ENCODE results near the gene RRAGC. TPM values are rescaled to one million over a fixed set of nuclear protein-coding genes. Genes with fewer than 3 reads are reported as not detected.
"Not testable (repeated sequence)": the region's sequence is repeated elsewhere in the genome, so short reads cannot be mapped to it uniquely, and the experiment has no call there.

Gene RRAGC
- total RNA-seq, 2 donors from 2014 or later: 29.2 to 37.2 TPM

GRCh38 chr1:38865112-38865715, 5.6 kb upstream of the RRAGC start:
- intact Hi-C loops (cut with DNase I): no loop called here
- no peak for DNase-seq (ENCODE audit: low spot score)

- no peak for DNase-seq (ENCODE audit: low spot score)
- intact Hi-C loops (cut with DNase I): no loop called here
These were observed 853 bp upstream of the RRAGC start for GRCh38 chr1:38860454-38860795.

- peak; percentile 89 for DNase-seq (ENCODE audit: low spot score)
- intact Hi-C loops (cut with DNase I): no loop called here
These were observed 575 bp downstream of the RRAGC start for GRCh38 chr1:38858833-38859560.

- intact Hi-C loops (cut with DNase I): no loop called here
- no peak for DNase-seq (ENCODE audit: low spot score)
These were observed 6.8 kb downstream of the RRAGC start for GRCh38 chr1:38852780-38853179.

- no peak for DNase-seq (ENCODE audit: low spot score)
- intact Hi-C loops (cut with DNase I): no loop called here
These were observed 11.5 kb downstream of the RRAGC start for GRCh38 chr1:38848071-38848470.

GRCh38 chr1:38846210-38846609, 13.4 kb downstream of the RRAGC start:
- intact Hi-C loops (cut with DNase I): no loop called here
- DNase-seq (ENCODE audit: low spot score): no peak

DNA sequence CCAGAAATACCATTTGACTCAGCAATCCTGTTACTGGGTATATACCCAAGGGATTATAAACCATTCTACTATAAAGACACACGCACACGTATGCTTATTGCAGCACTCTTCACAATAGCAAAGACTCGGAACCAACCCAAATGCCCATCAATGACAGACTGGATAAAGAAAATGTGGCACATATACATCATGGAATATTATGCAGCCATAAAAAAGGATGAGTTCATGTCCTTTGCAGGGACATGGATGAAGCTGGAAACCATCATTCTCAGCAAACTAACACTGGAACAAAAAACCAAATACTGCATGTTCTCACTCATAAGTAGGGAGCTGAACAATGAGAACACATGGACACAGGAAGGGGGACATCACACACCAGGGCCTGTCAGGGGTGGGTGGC, 14.5 kb downstream of the RRAGC start:
- intact Hi-C loops (cut with DNase I); DNase-seq (ENCODE audit: low spot score): not testable (repeated sequence)

- intact Hi-C loops (cut with DNase I): no loop called here
- DNase-seq (ENCODE audit: low spot score): no peak
These were observed 19.3 kb downstream of the RRAGC start for GRCh38 chr1:38840281-38840680.

DNA sequence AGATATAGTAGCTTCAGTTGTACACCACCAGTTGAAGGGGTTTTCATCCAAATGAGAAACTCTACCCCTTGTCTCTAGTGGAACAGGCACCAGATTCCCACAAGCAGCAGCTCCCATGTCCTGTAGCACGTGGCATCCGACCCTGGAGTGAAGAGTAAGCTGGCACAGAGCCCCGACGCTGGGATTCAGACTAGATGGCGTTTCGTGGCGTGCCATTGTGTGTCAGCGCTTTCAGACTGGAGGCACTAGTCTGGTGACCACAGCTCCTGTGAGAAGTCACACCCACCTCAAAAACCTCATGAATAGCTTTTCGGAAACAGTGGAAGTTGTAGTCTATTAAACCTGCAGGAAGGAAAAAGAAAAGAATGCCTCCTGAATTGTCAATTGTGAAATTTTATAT, 20.2 kb downstream of the RRAGC start:
- no peak for DNase-seq (ENCODE audit: low spot score)
- intact Hi-C loops (cut with DNase I): loop anchor here in 1 of 2 donors (10.0 kb wide), 1 partner anchor 815 kb away; no protein-coding TSS in a partner anchor

- intact Hi-C loops (cut with DNase I): loop anchor here in 1 of 2 donors (10.0 kb wide), 1 partner anchor 812 kb away; no protein-coding TSS in a partner anchor
These were observed 23.3 kb downstream of the RRAGC start for GRCh38 chr1:38836316-38836715.

GRCh38 chr1:38834937-38835827, 24.4 kb downstream of the RRAGC start:
- DNase-seq (ENCODE audit: low spot score): no peak
- intact Hi-C loops (cut with DNase I): loop anchor here in 1 of 2 donors (10.0 kb wide), 1 partner anchor 810 kb away; no protein-coding TSS in a partner anchor

More at GRCh38 chr1:38836316-38836715, 23.3 kb downstream of the RRAGC start:
- not testable (repeated sequence) for DNase-seq (ENCODE audit: low spot score)

DNA sequence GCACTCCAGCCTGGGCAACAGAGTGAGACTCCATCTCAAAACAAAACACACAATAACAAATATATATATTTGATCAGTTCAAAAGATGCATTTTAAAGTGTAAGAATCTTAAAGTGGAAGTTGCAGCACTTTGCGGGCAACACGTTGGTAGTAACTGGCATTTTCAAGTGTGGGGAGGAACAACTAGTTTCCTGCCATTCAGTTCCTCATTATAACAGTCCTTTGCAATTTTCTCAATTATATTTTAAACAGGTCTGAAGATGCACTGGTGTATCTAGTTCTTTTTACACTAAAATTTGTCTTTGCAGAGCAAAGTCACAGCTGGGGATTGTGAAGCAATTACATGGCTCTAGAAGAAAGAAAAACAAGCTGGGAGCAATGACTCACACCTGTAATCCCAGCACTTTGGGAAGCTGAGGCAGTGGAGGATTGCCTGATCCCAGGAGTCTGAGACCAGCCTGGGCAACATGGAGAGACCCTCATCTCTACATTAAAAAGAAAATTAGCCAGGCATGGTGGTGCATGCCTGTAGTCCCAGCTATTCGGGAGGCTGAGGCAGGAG, 25.3 kb downstream of the RRAGC start:
- no peak for DNase-seq (ENCODE audit: low spot score)
- intact Hi-C loops (cut with DNase I): loop anchor here in 1 of 2 donors (10.0 kb wide), 1 partner anchor 810 kb away; no protein-coding TSS in a partner anchor

DNA sequence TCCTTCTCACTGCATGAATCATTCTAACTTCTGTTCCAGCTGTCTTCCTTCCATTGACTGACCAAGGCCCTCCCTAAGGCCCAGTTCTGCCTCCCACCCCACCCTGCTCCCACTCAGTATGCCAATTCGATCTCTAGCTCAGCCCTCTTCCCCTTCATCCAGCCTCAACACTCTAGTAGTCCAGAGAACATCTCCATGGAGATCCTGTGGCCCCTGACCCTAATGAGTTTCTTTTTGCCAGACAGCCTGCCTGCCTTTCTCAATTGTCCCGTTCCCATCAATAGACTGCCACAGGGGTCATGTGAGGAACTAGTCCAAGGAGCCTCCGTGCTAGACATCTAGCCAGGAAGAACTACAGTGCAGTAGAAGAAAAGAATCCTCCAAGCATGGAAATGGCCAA, 26.4 kb downstream of the RRAGC start:
- intact Hi-C loops (cut with DNase I): loop anchor here in 1 of 2 donors (10.0 kb wide), 1 partner anchor 808 kb away; no protein-coding TSS in a partner anchor
- DNase-seq (ENCODE audit: low spot score): no peak

GRCh38 chr1:38832370-38832734, 27.2 kb downstream of the RRAGC start:
- no peak for DNase-seq (ENCODE audit: low spot score)
- intact Hi-C loops (cut with DNase I): loop anchor here in 1 of 2 donors (10.0 kb wide), 1 partner anchor 808 kb away; no protein-coding TSS in a partner anchor

DNA sequence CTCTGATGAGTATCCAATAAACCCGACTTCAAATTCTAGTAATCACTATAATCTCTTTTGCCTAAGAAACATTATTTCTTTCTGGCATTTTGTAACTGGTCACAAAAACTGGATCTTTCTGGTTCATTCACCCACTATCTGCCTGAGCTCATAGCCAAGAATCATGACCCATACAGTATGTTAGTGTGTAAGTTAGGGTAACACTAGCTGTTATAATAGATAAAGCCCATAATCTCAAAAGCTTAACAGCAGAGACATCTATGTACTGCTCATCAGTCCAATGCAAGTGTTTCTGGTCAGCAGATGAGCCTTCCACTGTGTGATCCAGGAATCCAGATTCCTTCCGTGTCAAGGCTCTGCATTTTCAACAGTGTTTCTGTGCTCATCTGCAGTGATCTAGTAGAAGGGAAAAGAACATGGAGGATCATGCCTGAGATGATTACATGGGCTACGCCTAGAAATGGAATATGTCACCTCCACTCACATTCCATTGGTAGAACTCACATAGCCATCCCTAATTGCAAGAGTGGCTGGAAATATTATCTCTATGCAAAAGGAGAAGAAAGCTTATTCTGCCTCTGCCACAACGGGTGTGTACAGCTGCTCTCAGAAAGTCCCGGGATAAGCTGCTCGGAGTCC, 27.7 kb downstream of the RRAGC start:
- no peak for DNase-seq (ENCODE audit: low spot score)
- intact Hi-C loops (cut with DNase I): loop anchor here in 1 of 2 donors (10.0 kb wide), 1 partner anchor 807 kb away; no protein-coding TSS in a partner anchor

- DNase-seq (ENCODE audit: low spot score): no peak
- intact Hi-C loops (cut with DNase I): no loop called here
These were observed 30.2 kb downstream of the RRAGC start for GRCh38 chr1:38829368-38829767.

DNA sequence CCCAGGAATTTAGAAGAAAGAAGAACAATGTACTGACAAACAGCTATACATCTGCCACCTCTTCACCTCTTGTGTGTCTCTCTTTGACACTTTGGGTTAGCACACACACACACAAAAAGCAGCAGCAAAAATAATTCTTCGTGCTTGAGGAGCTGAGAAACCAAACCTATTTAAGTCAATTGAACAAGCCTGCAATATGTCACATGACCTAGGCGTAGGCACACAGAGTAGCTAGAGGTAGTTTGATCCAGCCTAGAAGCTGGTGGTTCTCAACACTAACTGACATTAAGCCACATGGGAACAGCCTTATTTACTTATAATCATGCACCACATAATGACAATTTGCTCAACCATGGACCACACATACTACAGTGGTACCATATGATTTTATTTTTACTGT, 32.3 kb downstream of the RRAGC start:
- intact Hi-C loops (cut with DNase I): no loop called here
- DNase-seq (ENCODE audit: low spot score): no peak

DNA sequence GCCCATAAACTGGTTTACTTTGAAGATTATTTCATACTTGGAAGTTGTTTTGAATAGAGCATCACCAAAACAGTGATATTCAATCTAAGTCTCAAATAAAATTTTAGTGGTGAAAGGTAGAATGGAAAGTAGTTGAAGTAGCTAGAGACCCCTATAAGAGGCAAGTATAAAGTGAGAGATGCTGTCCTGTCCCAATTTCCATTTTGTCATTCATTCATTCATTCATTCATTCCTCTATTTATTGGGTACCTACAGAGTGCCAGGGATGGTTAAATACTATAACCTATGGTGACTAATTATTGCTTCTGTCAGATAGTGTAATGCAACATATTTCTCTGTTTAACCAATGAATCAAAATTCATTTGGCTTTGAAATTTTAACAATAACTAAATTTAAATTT, 32.7 kb downstream of the RRAGC start:
- intact Hi-C loops (cut with DNase I): no loop called here
- DNase-seq (ENCODE audit: low spot score): no peak

DNA sequence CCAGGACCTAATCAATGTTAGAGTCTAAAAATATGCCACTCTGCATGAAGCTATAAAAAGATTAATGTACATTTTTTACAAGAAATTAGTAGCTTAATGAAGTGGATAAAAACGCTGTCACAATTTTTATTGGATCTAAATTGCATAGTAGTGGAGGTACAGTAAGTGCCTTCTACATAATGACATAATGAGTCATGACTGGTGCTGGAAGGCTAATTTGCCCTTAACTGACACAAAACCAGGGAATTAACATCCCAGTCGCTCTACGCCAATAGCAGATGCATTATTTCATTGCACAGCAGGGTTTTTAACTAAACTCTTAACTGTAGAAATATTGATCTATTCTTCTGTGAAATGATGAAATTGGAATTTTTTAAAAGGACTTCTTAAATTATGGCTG, 33.3 kb downstream of the RRAGC start:
- no peak for DNase-seq (ENCODE audit: low spot score)
- intact Hi-C loops (cut with DNase I): no loop called here

Data from posterior vena cava (tissue), 2 donors.